ENCODE measurements around the gene TMEM223.
A peak's percentile ranks its signal among the peaks of the same experiment; 100 is the strongest.
"Not testable (repeated sequence)": the region's sequence is repeated elsewhere in the genome, so short reads cannot be mapped to it uniquely, and the experiment has no call there.

Gene TMEM223, protein sequence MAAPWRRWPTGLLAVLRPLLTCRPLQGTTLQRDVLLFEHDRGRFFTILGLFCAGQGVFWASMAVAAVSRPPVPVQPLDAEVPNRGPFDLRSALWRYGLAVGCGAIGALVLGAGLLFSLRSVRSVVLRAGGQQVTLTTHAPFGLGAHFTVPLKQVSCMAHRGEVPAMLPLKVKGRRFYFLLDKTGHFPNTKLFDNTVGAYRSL

DNA sequence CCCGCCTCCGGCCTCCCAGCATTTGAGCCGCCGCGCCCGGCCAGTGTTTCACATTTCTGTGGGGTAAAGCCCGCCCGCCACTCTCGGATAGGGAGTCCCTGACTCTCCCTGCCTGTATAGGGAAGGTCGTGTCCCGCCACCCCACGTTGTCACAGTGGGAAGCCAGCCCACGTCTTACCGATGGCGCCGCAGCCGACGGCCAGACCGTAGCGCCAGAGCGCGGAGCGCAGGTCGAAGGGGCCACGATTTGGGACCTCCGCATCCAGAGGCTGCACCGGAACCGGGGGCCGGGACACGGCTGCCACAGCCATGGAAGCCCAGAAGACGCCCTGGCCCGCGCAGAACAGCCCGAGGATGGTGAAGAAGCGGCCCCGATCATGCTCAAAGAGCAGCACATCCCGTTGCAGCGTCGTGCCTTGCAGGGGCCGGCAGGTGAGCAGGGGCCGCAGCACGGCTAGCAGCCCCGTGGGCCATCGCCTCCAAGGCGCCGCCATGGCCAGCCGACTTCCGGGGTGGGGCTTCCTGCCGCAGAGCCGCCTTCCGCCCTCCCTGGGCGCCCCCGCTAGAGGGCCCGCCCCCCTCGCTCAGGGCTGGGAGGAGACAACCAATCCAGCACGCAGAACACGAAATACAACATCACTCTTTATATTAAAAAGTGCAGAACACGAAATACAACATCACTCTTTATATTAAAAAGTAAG lies at the start of gene TMEM223:
Gene TMEM223, minus strand, starts transcription at position 506 of the 701 bp plus-strand sequence. Its CDS starts 12 bp downstream, at position 494.
- DNase-seq, result peak; percentile 83
- H3K9me3 Mint-ChIP-seq, result no peaks in the 10 kb centered on the region

DNA sequence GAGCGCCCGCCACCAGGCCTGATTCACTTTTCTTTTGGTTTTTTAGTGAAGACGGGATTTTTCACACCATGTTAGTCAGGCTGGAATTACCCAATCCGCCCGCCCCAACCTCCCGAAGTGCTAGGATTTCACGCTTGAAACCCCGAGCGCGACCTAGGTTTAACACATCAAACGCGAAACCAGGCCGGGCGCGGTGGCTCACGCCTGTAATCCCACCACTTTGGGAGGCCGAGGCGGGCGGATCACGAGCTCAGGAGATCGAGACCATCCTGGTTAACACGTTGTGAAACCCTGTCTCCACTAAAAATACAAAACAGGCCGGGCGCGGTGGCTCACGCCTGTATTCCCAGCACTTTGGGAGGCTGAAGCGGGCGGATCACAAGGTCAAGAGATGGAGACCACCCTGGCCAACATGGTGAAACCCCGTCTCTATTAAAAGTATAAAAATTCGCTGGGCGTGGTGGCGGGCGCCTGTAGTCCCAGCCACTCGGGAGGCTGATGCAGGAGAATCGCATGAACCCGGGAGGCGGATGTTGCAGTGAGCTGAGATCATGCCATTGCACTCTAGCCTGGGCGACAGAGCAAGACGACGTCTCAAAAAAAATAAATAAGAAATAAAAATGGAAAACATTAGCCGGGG lies 49.0 kb upstream of the TMEM223 start:
- H3K36me3 Mint-ChIP-seq, result peaks cover 9 to 21% of the 10 kb centered on the region in 2 donors
- H3K4me1 Mint-ChIP-seq, result peaks cover 15 to 20% of the 10 kb centered on the region in 2 donors
- ATAC-seq (replicated peaks) (peak; percentile 29 to 38), DNase-seq (peak; percentile 94)
- not testable (repeated sequence) for H3K9me3 Mint-ChIP-seq, H3K27me3 Mint-ChIP-seq, H3K4me3 Mint-ChIP-seq, H3K27ac Mint-ChIP-seq

More for the DNA sequence above, at the start of gene TMEM223:
- H3K27ac Mint-ChIP-seq, result peak within 1 kb of the TSS; percentile 95
- H3K4me3 Mint-ChIP-seq, result peak within 1 kb of the TSS; percentile 89 to 91
- ATAC-seq (replicated peaks), result peak; percentile 83 to 85
- H3K36me3 Mint-ChIP-seq, result peaks cover 41 to 64% of the 10 kb centered on the region in 2 donors
- H3K4me1 Mint-ChIP-seq, result peaks cover 27 to 40% of the 10 kb centered on the region in 2 donors
- no peaks in the 10 kb centered on the region for H3K27me3 Mint-ChIP-seq

DNA sequence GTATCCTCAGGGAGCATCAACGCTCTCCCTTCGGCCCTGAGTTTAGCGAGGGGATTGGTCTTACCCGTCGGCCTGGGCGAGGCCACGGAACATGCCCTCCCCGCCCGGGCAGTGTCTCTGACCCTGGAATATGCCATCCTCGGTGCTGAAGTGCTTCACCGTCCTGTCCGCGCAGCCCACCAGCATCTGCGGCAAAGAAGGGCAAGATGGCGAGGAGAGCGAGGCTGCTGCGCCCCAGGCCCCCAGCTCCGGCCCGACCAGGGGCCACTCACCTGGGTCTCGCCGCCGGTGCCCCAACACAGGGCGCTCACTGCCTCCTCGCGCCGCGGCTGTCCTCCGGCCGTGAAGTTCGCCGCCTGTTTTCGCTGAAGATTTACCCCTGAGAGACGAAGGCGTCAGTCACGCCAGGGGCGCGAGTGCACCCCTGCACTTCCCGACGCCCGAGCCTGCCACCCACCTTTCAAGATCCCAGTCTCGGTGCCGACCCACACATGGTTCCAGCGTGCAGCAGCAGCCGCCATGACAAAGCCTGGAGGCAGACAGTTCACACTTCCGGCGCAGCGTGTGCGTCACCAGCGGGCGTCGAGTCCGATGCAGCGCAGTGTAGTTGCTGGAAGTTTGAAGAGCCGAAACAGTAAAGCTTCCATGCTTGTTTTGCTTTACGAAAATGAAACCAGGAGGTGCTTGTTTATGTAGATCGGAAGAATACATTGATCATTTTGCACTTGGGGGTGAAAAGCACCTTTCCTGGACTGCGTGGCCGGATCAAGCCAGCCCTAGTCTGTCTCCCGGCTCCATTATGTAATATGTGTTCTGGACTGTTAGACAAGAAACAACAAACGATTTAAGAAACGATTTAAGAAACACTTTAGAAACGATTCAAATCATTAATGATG lies 47.5 kb upstream of the TMEM223 start, which contains the start of gene WDR74:
Gene WDR74, minus strand, starts transcription at position 541 of the 896 bp plus-strand sequence. Its CDS starts 20 bp downstream, at position 521.
- peaks cover 26 to 30% of the 10 kb centered on the region in 2 donors for H3K4me1 Mint-ChIP-seq
- H3K4me3 Mint-ChIP-seq, result no peak within 1 kb of the TSS

DNA sequence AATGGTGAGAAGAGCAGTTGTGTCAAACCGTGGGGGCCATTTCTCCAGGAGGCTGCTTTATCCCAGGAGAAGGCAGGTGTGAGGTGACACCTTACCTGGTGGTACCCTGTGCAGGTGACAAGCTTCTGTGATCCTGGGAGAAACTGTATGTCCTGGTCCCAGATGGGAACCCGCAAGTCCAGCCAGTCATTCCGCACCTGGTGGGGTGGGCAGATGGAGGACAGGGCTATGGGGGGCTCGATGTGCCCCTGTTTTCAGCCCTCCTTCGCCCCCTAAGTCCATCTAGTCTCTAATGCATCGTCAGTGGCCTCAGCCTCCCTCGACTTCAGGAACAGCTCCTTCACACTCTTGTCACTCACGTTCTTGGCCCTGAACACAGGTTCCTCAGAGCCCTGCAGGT lies 43.5 kb upstream of the TMEM223 start:
- Mint-ChIP-seq H3K27me3 (no peaks in the 10 kb centered on the region), H3K4me1 (peaks cover 45 to 56% of the 10 kb centered on the region in 2 donors), H3K27ac (no peak overlapping the region), H3K9me3 (no peaks in the 10 kb centered on the region), H3K36me3 (peaks cover 30 to 49% of the 10 kb centered on the region in 2 donors), H3K4me3 (no peak overlapping the region)
- DNase-seq (no peak), ATAC-seq (replicated peaks) (no peak)

More for the DNA sequence above, 47.5 kb upstream of the TMEM223 start, which contains the start of gene WDR74:
- Mint-ChIP-seq H3K27me3 (no peaks in the 10 kb centered on the region), H3K36me3 (peaks cover 13 to 31% of the 10 kb centered on the region in 2 donors), H3K27ac (no peak within 1 kb of the TSS), H3K9me3 (no peaks in the 10 kb centered on the region)
- DNase-seq (peak; percentile 85), ATAC-seq (replicated peaks) (peak; percentile 41 to 53)

DNA sequence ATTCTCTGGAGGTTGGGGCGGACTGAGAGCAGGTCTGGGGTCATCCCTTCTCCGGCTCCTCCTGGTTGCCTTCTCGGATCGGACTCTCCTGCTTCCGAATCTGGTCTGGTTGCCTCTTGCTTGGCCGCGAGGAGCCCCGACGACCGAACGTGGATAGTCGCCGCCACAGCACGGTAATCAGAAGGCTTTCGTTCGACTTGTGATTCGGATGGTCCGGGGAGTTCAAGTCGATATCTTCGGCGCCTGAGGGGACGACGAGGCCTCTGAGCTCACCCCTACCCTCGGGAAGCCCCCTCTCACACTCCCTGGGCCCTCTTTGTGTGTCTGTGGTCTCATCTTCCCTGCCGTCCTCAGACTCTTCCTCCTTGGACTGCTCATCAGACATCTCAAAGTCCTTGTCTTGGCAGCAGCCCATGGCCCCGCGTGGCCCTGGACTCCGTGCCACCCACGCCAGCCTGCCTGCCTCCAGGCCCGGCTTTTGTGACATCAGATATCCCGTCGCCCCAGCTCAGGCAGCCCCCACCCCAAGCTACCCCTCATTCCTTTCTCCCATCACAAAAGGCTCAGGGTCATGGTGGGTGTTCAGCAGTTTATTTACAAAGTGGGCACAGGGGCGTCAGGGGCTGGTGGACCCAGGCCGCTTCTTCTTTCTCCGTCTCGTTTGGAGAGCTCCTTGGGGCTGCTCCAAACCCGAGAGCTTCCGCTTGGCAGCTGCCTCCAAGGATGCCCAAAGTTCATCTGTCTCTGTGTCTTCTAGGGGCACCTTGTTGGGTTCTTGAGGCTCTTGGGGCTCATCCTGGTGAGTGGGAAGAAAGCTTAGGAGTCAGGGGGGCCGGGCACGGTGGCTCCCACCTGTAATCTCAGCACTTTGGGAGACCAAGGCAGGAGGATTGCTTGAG lies 40.8 kb upstream of the TMEM223 start, which contains the start of gene TEX54:
Gene TEX54, minus strand, starts transcription at position 506 of the 899 bp plus-strand sequence.
- Mint-ChIP-seq H3K4me1 (peaks cover 37 to 61% of the 10 kb centered on the region in 2 donors), H3K27me3 (no peaks in the 10 kb centered on the region), H3K4me3 (peak within 1 kb of the TSS; percentile 86 to 94), H3K36me3 (peaks cover 25 to 44% of the 10 kb centered on the region in 2 donors), H3K27ac (peak within 1 kb of the TSS; percentile 99), H3K9me3 (no peaks in the 10 kb centered on the region)
- peak; percentile 15 to 24 for ATAC-seq (replicated peaks)
- DNase-seq, result no peak

DNA sequence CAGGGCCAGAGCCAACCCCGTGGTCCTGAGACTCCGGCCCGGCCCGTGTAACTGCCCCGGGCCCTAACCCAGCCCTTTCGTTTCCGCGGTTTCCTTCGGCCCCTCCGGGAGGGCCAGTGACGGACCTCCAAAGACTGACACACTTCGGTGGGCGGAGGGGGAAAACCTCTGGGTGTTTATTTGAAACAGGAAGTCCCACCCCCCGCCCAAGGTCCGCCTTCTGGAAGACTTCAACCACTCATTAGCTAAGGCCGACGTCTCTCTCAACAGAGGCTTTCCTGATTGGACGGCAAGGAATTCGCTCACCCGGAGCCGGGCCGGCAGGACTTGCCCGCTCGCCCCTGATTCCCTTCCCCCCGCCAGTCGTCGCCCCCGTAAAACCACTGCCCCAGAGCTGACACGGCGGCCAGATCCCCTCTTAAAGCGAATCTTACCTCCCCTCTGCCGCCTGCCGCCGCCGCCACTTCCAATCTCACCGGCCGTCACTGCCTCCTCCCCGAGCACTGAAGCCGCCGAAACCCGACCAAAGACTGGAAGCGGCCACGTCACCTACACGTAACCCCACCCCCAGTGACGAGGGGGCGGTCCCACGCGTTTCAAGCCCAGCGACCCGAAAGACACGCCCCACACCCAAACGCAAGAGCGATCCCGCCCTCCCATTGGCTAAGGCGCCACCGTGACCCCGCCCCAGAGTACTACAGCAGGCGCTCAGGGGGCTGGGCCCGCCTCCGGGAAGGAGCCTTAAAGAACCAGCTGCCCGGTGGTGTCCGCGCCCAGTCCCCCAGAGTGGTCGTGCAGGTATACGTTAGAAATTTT lies 39.9 kb upstream of the TMEM223 start, which contains the start of gene STX5:
Gene STX5, minus strand, starts transcription at position 532 of the 816 bp plus-strand sequence. CDS start 808 bp downstream, outside the sequence.
- peak within 1 kb of the TSS; percentile 99 for H3K27ac Mint-ChIP-seq
- ATAC-seq (replicated peaks) (peak; percentile 88 to 91), DNase-seq (peak; percentile 97)
- H3K27me3 Mint-ChIP-seq, result no peaks in the 10 kb centered on the region
- no peaks in the 10 kb centered on the region for H3K9me3 Mint-ChIP-seq
- peaks cover 27 to 48% of the 10 kb centered on the region in 2 donors for H3K36me3 Mint-ChIP-seq
- H3K4me1 Mint-ChIP-seq, result peaks cover 36 to 55% of the 10 kb centered on the region in 2 donors
- peak within 1 kb of the TSS; percentile 86 to 94 for H3K4me3 Mint-ChIP-seq

DNA sequence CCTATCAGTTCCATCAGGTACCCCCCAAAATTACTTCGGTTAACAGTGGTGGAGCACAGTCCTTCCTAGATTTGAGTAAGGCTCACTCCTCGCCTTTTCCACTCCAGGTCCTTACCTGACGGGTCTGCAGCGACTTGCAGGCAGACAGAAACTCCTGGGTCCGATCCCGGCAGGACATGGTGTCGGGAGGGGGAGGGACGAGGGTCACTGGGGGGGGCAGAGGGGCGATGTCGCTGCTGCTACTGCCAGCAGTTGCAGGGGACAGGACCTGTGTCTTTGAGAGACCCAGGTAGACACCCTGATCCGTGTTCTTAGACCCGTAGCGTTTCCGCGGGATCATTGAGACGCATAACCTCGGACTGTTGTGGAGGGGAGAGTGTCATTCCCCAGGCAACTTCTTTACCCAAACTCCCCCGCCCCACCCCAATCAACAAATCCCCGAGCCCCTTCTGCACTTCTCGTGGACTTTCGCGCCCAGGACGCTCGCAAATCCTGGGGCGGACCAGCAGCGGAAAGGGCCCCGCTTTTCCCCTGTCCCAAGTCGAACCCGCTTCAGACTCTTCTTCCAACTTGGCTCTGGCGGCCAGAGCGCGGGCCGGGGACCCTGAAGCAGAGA lies 39.2 kb upstream of the TMEM223 start:
- Mint-ChIP-seq H3K4me1 (peaks cover 33 to 52% of the 10 kb centered on the region in 2 donors), H3K27ac (peak overlapping the region; percentile 99), H3K36me3 (peaks cover 27 to 44% of the 10 kb centered on the region in 2 donors), H3K27me3 (no peaks in the 10 kb centered on the region), H3K9me3 (no peaks in the 10 kb centered on the region), H3K4me3 (peak overlapping the region; percentile 86 to 94)
- ATAC-seq (replicated peaks), result peak; percentile 4 to 17
- DNase-seq, result no peak

DNA sequence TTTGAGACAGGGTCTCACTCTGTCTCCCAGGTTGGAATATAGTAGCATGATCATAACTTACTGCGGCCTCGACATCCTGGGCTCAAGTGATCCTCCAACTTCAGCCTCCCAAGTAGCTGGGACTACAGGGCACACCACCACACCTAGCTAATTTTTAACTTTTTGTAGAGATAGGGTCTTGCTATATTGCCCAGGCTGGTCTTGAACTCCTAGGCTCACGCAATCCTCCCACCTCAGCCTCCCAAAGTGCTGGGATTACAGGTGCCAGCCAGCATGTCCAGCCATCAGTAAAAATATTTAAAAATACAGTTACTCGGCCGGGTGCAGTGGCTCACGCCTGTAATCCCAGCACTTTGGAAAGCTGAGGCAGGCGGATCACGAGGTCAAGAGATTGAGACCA lies 36.3 kb upstream of the TMEM223 start:
- DNase-seq; H3K27ac Mint-ChIP-seq; ATAC-seq (replicated peaks); H3K9me3 Mint-ChIP-seq; H3K4me3 Mint-ChIP-seq; H3K27me3 Mint-ChIP-seq: not testable (repeated sequence)
- Mint-ChIP-seq H3K36me3 (peaks cover 31 to 47% of the 10 kb centered on the region in 2 donors), H3K4me1 (peaks cover 17 to 29% of the 10 kb centered on the region in 2 donors)

DNA sequence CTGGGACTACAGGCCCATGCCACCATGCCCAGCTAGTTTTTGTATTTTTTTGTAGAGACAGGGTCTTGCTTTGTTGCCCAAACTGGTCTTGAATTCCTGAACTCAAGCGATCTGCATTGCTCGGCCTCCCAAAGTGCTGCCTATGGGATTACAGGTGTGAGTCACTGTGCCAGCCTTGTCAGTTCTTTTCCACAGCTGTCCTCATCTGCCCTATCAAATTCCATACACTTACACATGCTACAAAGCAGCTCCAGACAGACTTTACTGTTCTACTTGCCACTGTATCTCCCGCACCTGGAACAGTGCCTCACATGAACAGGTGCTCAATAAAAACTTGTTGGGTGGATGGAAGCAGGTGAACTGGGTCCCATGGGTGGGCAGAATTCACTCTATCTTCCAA lies 31.9 kb upstream of the TMEM223 start:
- no peak for DNase-seq
- H3K27me3 Mint-ChIP-seq, result no peaks in the 10 kb centered on the region
- H3K36me3 Mint-ChIP-seq, result peaks cover 32 to 53% of the 10 kb centered on the region in 2 donors
- H3K4me3 Mint-ChIP-seq, result no peak overlapping the region
- no peak for ATAC-seq (replicated peaks)
- peaks cover 0 to 1% of the 10 kb centered on the region in 2 donors for H3K4me1 Mint-ChIP-seq
- H3K9me3 Mint-ChIP-seq, result no peaks in the 10 kb centered on the region
- no peak overlapping the region for H3K27ac Mint-ChIP-seq

DNA sequence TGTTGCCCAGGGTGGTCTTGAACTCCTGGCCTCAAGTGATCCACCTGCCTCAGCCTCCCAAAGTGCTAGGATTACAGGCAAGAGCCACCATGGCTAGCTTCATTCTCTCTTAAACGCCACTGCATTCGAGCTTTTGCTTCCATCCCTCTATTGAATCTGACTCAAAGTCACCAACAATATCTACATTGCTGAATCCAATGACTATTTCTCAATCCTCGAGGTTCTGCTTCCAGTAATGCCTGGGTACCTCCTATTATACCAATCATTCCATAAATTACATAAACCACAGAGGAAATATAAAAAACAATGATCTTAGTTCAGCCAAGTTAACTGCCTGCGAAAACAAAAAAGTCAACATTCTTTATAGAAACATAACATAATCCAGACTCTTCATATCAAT lies 25.3 kb upstream of the TMEM223 start:
- H3K4me1 Mint-ChIP-seq, result no peaks in the 10 kb centered on the region
- no peak overlapping the region for H3K27ac Mint-ChIP-seq
- ATAC-seq (replicated peaks) (no peak), DNase-seq (no peak)
- H3K4me3 Mint-ChIP-seq, result no peak overlapping the region
- no peaks in the 10 kb centered on the region for H3K9me3 Mint-ChIP-seq
- no peaks in the 10 kb centered on the region for H3K27me3 Mint-ChIP-seq
- peaks cover 12 to 22% of the 10 kb centered on the region in 2 donors for H3K36me3 Mint-ChIP-seq

DNA sequence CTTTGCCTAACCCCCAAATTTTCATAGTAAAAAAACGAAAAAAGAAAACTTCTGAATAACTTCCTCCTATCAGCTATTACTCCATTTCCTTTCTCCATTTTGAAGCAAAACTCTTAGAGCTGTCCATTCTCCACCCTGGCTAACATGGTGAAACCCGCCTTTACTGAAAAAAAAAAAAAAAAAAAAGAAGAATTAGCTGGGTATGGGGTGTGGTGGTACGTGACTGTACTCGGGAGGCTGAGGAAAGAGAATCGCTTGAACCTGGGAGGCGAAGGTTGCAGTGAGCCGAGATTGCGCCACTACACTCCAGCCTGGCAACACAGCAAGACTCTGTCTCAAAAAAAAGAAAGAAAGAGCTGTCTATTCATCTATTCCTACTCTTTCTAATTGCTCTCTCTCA lies 24.8 kb upstream of the TMEM223 start:
- Mint-ChIP-seq H3K9me3 (no peaks in the 10 kb centered on the region), H3K27me3 (no peaks in the 10 kb centered on the region), H3K4me1 (no peaks in the 10 kb centered on the region), H3K27ac (no peak overlapping the region), H3K36me3 (peaks cover 12 to 22% of the 10 kb centered on the region in 2 donors), H3K4me3 (no peak overlapping the region)
- ATAC-seq (replicated peaks), result no peak
- DNase-seq, result no peak

DNA sequence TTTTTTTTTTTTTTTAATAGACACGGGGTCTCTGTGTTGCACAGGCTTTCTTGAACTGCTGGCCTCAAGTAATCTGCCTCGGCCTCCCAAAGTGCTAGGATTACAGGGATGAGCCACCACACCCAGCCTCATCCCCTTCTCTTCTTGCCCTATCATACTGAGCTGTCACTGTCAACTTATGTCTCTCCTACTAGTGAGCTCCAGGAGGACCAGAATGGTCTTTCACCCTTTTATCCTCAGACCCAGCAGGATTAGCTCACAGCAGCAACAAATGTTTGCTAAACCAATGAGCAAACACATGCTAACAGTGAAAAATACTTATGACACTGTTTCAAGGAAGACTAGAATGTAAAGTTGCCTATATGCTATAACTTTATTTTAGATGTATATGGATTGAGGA lies 19.9 kb upstream of the TMEM223 start:
- H3K4me1 Mint-ChIP-seq, result peaks cover 8 to 14% of the 10 kb centered on the region in 2 donors
- no peak overlapping the region for H3K4me3 Mint-ChIP-seq
- H3K9me3 Mint-ChIP-seq, result no peaks in the 10 kb centered on the region
- H3K27me3 Mint-ChIP-seq, result no peaks in the 10 kb centered on the region
- ATAC-seq (replicated peaks) (no peak), DNase-seq (no peak)
- H3K27ac Mint-ChIP-seq, result no peak overlapping the region
- peaks cover 0 to 10% of the 10 kb centered on the region in 2 donors for H3K36me3 Mint-ChIP-seq

Data from stimulated activated naive B cell treated with anti-CD40 and anti-IgM and Interleukin-4, amounts not matched to agents 10 μg/mL and 1 μg/mL and 100 μg/mL, for 72 hours (primary cell).